Glutamatergic neuron (in vitro differentiated cells): Measurements from ENCODE around the gene INTS7. TPM values are rescaled to one million over a fixed set of nuclear protein-coding genes. Genes with fewer than 3 reads are reported as not detected.

ENCODE experiments used
- DNase-seq: peaks from one replicate; pipeline ENCODE4 v3.0.0; 2022
- H3K27ac Mint-ChIP-seq: one replicate; pipeline ENCODE4 v1.8.0; 2020; ENCODE audit warnings: mild to moderate bottlenecking, mixed read lengths, inconsistent platforms; ENCODE audit not compliant: unreplicated experiment
- H3K27me3 Mint-ChIP-seq: one replicate; pipeline ENCODE4 v1.8.0; 2020; ENCODE audit warnings: mild to moderate bottlenecking, moderate library complexity, mixed read lengths, inconsistent platforms; ENCODE audit not compliant: unreplicated experiment
- H3K36me3 Mint-ChIP-seq: one replicate; pipeline ENCODE4 v1.8.0; 2020; ENCODE audit warnings: mild to moderate bottlenecking, mixed read lengths, inconsistent platforms; ENCODE audit not compliant: unreplicated experiment
- H3K4me1 Mint-ChIP-seq: one replicate; pipeline ENCODE4 v1.8.0; 2020; ENCODE audit warnings: mild to moderate bottlenecking, low read depth, mixed read lengths, inconsistent platforms; ENCODE audit not compliant: unreplicated experiment
- H3K4me3 Mint-ChIP-seq: one replicate; pipeline ENCODE4 v1.8.0; 2020; ENCODE audit warnings: mild to moderate bottlenecking, mixed read lengths, inconsistent platforms; ENCODE audit not compliant: unreplicated experiment
- H3K9me3 Mint-ChIP-seq: one replicate; pipeline ENCODE4 v1.8.0; 2020; ENCODE audit warnings: mild to moderate bottlenecking, moderate library complexity, mixed read lengths, inconsistent platforms; ENCODE audit not compliant: unreplicated experiment
- total RNA-seq: library from RNA; stranded (reverse); fragmentation: NEBNext Ultra II Directional; extraction: Animal tissue kit (Norgen Biotek cat#: 25700); gene quantifications from one replicate; pipeline ENCODE4 v1.2.1, GENCODE V29; 2021; ENCODE audit not compliant: unreplicated experiment
- TF ChIP-seq, protein P1 (sequence below): fragments of 200-600 bp; sonication (generic); IDR thresholded peaks from one replicate; pipeline ENCODE4 v1.5.0; 2021; ENCODE audit not compliant: partially characterized antibody, unreplicated experiment

INTS7 gene
- total RNA-seq, 1 donor from 2014 or later, result 17.6 TPM

GRCh38 chr1:212067787-212068186, 32.4 kb upstream of the INTS7 start:
- H3K27ac Mint-ChIP-seq, result no peak overlapping the region
- no peaks in the 10 kb centered on the region for H3K27me3 Mint-ChIP-seq
- H3K4me3 Mint-ChIP-seq, result no peak overlapping the region
- no peak for DNase-seq
- TF ChIP-seq, protein P1, sequence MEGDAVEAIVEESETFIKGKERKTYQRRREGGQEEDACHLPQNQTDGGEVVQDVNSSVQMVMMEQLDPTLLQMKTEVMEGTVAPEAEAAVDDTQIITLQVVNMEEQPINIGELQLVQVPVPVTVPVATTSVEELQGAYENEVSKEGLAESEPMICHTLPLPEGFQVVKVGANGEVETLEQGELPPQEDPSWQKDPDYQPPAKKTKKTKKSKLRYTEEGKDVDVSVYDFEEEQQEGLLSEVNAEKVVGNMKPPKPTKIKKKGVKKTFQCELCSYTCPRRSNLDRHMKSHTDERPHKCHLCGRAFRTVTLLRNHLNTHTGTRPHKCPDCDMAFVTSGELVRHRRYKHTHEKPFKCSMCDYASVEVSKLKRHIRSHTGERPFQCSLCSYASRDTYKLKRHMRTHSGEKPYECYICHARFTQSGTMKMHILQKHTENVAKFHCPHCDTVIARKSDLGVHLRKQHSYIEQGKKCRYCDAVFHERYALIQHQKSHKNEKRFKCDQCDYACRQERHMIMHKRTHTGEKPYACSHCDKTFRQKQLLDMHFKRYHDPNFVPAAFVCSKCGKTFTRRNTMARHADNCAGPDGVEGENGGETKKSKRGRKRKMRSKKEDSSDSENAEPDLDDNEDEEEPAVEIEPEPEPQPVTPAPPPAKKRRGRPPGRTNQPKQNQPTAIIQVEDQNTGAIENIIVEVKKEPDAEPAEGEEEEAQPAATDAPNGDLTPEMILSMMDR, result no peak
- H3K36me3 Mint-ChIP-seq, result no peaks in the 10 kb centered on the region
- no peaks in the 10 kb centered on the region for H3K9me3 Mint-ChIP-seq
- H3K4me1 Mint-ChIP-seq, result no peaks in the 10 kb centered on the region

DNA sequence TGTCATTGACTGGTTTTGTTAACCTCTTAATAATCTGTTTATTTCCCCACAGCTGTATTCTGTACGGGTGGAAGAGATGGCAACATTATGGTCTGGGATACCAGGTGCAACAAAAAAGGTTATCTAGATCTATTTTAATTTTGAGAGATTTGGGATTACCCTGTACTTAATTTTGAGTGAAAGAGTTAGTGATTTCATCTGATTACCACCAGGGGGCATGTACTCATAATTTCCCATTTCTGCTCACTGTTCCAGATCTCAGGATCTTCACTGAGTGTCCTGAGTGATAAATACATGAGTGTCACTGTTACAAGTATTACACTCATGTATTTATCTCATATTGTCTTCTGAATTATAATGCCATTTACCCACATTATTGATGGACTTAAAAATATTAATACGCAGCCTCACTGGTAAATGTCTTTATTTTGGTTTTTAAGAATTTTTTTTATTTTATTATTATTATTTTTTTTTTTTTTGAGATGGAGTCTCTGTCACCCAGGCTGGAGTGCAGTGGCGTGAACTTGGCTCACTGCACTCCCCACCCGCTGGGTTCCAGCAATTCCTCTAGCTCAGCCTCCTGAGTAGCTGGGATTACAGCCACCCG, 27.6 kb upstream of the INTS7 start:
- Mint-ChIP-seq H3K9me3 (no peaks in the 10 kb centered on the region), H3K4me3 (no peak overlapping the region), H3K27ac (no peak overlapping the region), H3K4me1 (no peaks in the 10 kb centered on the region), H3K36me3 (no peaks in the 10 kb centered on the region), H3K27me3 (no peaks in the 10 kb centered on the region)
- TF ChIP-seq, protein P1, result peak; percentile 87
- no peak for DNase-seq

DNA sequence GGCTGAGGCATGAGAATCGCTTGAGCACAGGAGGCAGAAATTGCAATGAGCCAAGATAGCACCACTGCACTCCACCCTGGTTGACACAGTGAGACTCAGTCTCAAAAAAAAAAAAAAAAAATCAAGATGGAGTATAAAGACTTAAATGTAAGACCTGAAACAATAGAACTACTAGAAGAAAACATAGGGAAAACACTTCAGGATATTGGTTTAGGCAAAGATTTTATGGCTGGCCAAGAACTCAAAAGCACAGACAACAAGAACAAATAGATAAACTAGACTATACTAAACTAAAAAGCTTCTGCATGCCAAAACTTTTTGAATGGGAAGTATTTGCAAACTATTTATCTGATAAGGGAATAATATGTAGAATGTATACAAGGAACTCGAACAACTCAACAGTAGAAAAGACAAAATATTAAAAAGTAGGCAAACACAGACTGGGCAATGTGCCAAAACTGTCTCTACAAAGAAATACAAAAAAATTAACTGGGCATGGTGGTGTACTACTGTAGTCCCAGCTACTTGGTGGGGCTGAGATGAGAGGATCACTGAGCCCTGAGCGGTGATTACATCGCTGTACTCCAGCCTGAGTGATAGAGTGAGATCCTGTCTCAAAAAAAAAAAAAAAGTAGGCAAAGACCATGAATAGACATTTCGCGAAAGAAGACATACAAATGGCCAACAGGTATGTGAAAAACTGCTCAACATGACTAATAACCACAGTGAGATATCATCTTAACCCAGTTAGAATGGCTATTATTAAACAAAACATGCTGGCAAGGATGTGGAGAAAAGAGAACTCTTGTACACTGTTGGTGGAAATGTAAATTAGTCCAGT, 25.5 kb upstream of the INTS7 start:
- no peak overlapping the region for H3K4me3 Mint-ChIP-seq
- no peaks in the 10 kb centered on the region for H3K4me1 Mint-ChIP-seq
- no peaks in the 10 kb centered on the region for H3K9me3 Mint-ChIP-seq
- DNase-seq, result no peak
- peaks cover 9% of the 10 kb centered on the region for H3K36me3 Mint-ChIP-seq
- peaks cover 1% of the 10 kb centered on the region for H3K27me3 Mint-ChIP-seq
- TF ChIP-seq, protein P1, result no peak
- no peak overlapping the region for H3K27ac Mint-ChIP-seq

DNA sequence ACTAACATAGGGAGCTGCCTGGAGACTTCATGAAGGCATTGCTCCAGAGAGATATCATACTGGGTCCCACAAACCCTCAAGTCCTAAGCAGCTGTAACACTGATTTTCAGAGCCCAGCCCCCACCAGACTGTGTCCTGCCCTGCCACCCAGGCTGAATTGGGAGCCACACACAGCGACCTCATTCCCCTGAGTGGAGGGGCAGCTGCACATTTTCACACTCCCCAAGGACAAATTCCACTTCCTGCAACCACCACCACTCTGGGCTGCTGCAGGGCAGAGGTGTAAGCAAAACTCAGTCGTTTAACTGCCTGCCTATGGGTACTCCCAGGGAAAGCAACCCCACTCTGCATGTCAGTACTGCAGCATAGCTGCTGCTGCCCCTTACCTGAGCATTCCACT, 20.0 kb upstream of the INTS7 start:
- no peak for DNase-seq
- Mint-ChIP-seq H3K4me1 (peaks cover 6% of the 10 kb centered on the region), H3K9me3 (no peaks in the 10 kb centered on the region), H3K27ac (no peak overlapping the region), H3K36me3 (peaks cover 14% of the 10 kb centered on the region), H3K27me3 (peaks cover 1% of the 10 kb centered on the region), H3K4me3 (no peak overlapping the region)
- TF ChIP-seq, protein P1, result no peak

- H3K27me3 Mint-ChIP-seq, result peaks cover 1% of the 10 kb centered on the region
- TF ChIP-seq, protein P1, result no peak
- no peak overlapping the region for H3K27ac Mint-ChIP-seq
Measured at GRCh38 chr1:212053993-212054392, 18.6 kb upstream of the INTS7 start.

More at GRCh38 chr1:212053993-212054392, 18.6 kb upstream of the INTS7 start:
- DNase-seq, result no peak
- Mint-ChIP-seq H3K4me1 (peaks cover 6% of the 10 kb centered on the region), H3K36me3 (peaks cover 14% of the 10 kb centered on the region), H3K4me3 (no peak overlapping the region), H3K9me3 (no peaks in the 10 kb centered on the region)
